VCaP (cell line): ENCODE data around the gene EZH2.

Experiments used
- H3K27ac ChIP-seq: fragments of 450-650 bp; 2 replicates; pipeline ENCODE4 v1.5.1; 2017
- TF ChIP-seq, protein P1 (sequence below): fragments of 450-650 bp; conservative IDR thresholded peaks from 2 replicates; pipeline ENCODE4 v1.5.1; 2017; ENCODE audit warnings: mild to moderate bottlenecking, moderate library complexity

EZH2 gene

GRCh38 chr7:148802101-148802493, 82.0 kb downstream of the EZH2 start:
- TF ChIP-seq, protein P1, sequence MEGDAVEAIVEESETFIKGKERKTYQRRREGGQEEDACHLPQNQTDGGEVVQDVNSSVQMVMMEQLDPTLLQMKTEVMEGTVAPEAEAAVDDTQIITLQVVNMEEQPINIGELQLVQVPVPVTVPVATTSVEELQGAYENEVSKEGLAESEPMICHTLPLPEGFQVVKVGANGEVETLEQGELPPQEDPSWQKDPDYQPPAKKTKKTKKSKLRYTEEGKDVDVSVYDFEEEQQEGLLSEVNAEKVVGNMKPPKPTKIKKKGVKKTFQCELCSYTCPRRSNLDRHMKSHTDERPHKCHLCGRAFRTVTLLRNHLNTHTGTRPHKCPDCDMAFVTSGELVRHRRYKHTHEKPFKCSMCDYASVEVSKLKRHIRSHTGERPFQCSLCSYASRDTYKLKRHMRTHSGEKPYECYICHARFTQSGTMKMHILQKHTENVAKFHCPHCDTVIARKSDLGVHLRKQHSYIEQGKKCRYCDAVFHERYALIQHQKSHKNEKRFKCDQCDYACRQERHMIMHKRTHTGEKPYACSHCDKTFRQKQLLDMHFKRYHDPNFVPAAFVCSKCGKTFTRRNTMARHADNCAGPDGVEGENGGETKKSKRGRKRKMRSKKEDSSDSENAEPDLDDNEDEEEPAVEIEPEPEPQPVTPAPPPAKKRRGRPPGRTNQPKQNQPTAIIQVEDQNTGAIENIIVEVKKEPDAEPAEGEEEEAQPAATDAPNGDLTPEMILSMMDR = no peak
- no peak overlapping the region for H3K27ac ChIP-seq

GRCh38 chr7:148800677-148801076, 83.4 kb downstream of the EZH2 start:
- no peak overlapping the region for H3K27ac ChIP-seq

GRCh38 chr7:148799893-148800555, 84.1 kb downstream of the EZH2 start:
- TF ChIP-seq, protein P1 = no peak
- no peak overlapping the region for H3K27ac ChIP-seq

More at GRCh38 chr7:148800677-148801076, 83.4 kb downstream of the EZH2 start:
- TF ChIP-seq, protein P1 = no peak

DNA sequence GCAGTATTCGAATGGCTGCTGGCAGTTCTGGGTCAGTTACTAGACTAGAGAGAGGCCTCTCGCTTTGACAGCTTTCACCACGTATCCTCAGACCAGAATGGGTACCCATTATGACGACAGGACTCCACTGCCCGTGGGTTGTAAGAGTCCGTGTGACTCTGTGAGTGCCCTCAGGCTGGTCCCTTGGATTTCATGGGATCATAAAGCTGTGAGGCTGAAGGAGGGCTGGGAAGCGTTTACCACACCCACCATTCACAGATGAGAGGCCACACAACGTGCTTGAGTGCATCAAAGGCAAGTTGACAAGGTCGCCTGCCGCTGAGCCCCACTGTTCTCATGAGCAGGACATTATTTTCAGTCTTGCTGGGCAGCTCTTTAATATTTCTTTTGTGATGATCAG, 87.2 kb downstream of the EZH2 start:
- TF ChIP-seq, protein P1 = no peak
- no peak overlapping the region for H3K27ac ChIP-seq

DNA sequence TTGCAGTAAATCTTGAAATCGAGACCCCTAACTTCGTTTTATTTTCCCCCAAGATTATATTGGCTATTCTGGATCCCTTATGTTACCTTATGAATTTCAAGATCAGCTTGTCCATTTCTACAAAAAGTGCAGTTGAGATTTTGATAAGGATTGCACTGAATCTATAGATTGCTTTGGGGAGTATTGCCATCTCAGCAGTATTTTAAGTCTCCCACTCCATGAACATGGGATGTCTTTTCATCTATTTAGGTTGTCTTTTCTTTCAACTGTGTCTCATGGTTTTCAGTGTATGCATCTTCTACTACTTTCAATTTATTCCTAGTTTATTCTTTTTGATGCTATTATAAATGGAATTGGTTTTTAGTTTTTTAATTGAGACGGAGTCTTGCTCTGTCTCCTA, 89.6 kb downstream of the EZH2 start:
- TF ChIP-seq, protein P1 = no peak
- H3K27ac ChIP-seq = no peak overlapping the region

DNA sequence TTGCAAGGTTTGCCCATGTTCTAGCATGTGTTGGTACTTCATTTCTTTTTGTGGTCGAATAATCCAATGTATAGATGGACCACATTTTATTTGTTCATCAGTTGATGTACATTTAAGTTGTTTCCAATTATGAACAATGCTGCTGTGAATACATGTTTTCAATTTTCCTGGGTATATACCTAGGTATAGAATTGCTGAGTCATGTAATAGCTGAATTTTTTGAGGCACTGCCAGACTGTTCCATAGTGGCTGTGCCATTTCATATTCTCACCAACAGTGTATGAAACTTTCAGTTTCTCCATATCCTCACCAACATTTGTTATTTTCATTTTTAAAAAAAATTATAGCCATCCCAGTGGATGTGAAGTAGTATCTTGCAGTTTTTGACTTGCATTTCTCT, 90.5 kb downstream of the EZH2 start:
- TF ChIP-seq, protein P1 = no peak
- no peak overlapping the region for H3K27ac ChIP-seq

DNA sequence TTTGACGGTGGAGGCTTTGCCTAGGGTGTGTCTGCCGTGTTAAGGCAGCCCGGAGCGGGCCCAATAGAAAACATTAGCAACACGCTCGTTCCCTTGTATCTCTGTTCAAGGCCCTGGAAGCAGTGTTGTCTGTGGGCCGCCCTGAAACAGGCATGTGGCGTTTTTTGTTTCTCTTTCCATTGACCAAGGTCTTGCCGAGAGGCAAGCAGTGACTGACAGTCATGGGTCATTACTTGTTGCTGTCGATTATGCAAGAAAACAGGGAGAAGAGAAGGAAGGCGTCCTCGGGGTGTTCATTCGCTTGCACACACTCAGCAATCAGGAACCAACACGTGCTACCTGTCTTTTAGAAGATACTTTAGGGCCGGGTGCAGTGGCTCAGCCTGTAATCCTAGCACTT, 92.5 kb downstream of the EZH2 start:
- TF ChIP-seq, protein P1 = no peak
- H3K27ac ChIP-seq = no peak overlapping the region
